GM12878 (cell line): ENCODE data around the gene MLST8. TPM values are rescaled to one million over a fixed set of nuclear protein-coding genes. Genes with fewer than 3 reads are reported as not detected.

Experiments used
- ASH2L ChIP-seq: fragments of 300-600, 200-600 bp; sonication (generic); IDR thresholded peaks from 2 replicates; pipeline ENCODE4 v1.6.1; 2017; ENCODE audit warnings: low read depth, mild to moderate bottlenecking, borderline replicate concordance
- FOXM1 ChIP-seq: IDR thresholded peaks from 2 replicates; pipeline ENCODE4 v1.6.1; 2012; ENCODE audit warnings: low read depth, mild to moderate bottlenecking, inconsistent platforms, low read length, moderate library complexity
- HDAC6 ChIP-seq: fragments of 200-600 bp; sonication (generic); IDR thresholded peaks from one replicate; pipeline ENCODE4 v1.8.0; 2017; ENCODE audit warnings: antibody characterized with exemption; ENCODE audit not compliant: unreplicated experiment
- IKZF1 ChIP-seq: fragments of 450-650 bp; conservative IDR thresholded peaks from 2 replicates; pipeline ENCODE4 v1.6.1; 2017; ENCODE audit warnings: antibody characterized with exemption, mild to moderate bottlenecking
- JUND ChIP-seq: IDR thresholded peaks from 2 replicates; pipeline ENCODE4 v1.6.1; 2012; ENCODE audit warnings: low read depth, mild to moderate bottlenecking, low read length, improper control_type of control experiment, moderate library complexity
- NR2F1 ChIP-seq: fragments of 450-650 bp; conservative IDR thresholded peaks from 2 replicates; pipeline ENCODE4 v1.6.1; 2017; ENCODE audit warnings: mild to moderate bottlenecking
- RAD21 ChIP-seq: IDR thresholded peaks from 2 replicates; pipeline ENCODE4 v1.6.1; 2011; ENCODE audit warnings: mild to moderate bottlenecking, low read depth, low read length, moderate library complexity; ENCODE audit not compliant: insufficient read depth
- polyA plus RNA-seq, 11 experiments: library from polyadenylated mRNA; depleted of rRNA in 4 of 11; unstranded in 6 of 11; stranded (reverse) in 5 of 11; fragments of >200 nt; fragmentation: Nextera tagmentation in 4 of 11; fragmentation: Illumina TruSeq in 1 of 11; extraction: Ambion mirVana in 4 of 11; extraction: Trizol in 1 of 11; gene quantifications; 1 replicate in 1 of 11; 2 replicates in 10 of 11; pipeline versions ENCODE4 v1.2.1 to v1.2.3, GENCODE V29; 2011 to 2016; ENCODE audit warnings: inconsistent platforms in 2 of 11, missing spikeins in 2 of 11, low read depth in 1 of 11
- total RNA-seq, 4 experiments: library from RNA; depleted of rRNA in 3 of 4; stranded (reverse); fragments of >200 nt in 3 of 4; fragmentation: Illumina TruSeq in 1 of 4; extraction: Trizol in 1 of 4; gene quantifications; 2 replicates each; pipeline versions ENCODE4 v1.2.1 to v1.2.3, GENCODE V29; 2013 to 2021
- TF ChIP-seq, protein P1 (sequence below): IDR thresholded peaks from 2 replicates; pipeline ENCODE4 v1.6.1; 2011; ENCODE audit warnings: borderline replicate concordance, low read depth, mild to moderate bottlenecking, moderate library complexity, low read length; ENCODE audit not compliant: insufficient read depth, poor library complexity, severe bottlenecking
- TF ChIP-seq, protein P2 (sequence below): fragments of 450-650 bp; IDR thresholded peaks from 2 replicates; pipeline ENCODE4 v1.6.1; 2014; ENCODE audit warnings: mild to moderate bottlenecking
- TF ChIP-seq, protein P3 (sequence below): fragments of 450-650 bp; IDR thresholded peaks from 2 replicates; pipeline ENCODE4 v1.6.1; 2016; ENCODE audit warnings: mild to moderate bottlenecking
- TF ChIP-seq, protein P4 (sequence below): fragments of 450-650 bp; formaldehyde crosslinking; IDR thresholded peaks from 2 replicates; pipeline ENCODE4 v1.4.0; 2020; ENCODE audit warnings: mild to moderate bottlenecking, moderate library complexity
- TF ChIP-seq, protein P5 (sequence below): IDR thresholded peaks from 2 replicates; pipeline ENCODE4 v1.6.1; 2012; ENCODE audit warnings: low read length, inconsistent platforms
- TF ChIP-seq, protein P6 (sequence below): fragments of 450-650 bp; IDR thresholded peaks from 2 replicates; pipeline ENCODE4 v1.6.1; 2017; ENCODE audit warnings: mild to moderate bottlenecking, low read depth, inconsistent platforms; ENCODE audit not compliant: poor library complexity, severe bottlenecking
- TF ChIP-seq, protein P7 (sequence below): IDR thresholded peaks from 2 replicates; pipeline ENCODE4 v1.6.1; 2012; ENCODE audit warnings: low read depth, low read length, improper control_type of control experiment

The MLST8 gene
- total and polyA plus RNA-seq, 10 of the 15 experiments (the other 5 are each of a cell fraction or from before 2014, with no cell fraction given) = 1.0 to 114 (median 64.2) TPM

DNA sequence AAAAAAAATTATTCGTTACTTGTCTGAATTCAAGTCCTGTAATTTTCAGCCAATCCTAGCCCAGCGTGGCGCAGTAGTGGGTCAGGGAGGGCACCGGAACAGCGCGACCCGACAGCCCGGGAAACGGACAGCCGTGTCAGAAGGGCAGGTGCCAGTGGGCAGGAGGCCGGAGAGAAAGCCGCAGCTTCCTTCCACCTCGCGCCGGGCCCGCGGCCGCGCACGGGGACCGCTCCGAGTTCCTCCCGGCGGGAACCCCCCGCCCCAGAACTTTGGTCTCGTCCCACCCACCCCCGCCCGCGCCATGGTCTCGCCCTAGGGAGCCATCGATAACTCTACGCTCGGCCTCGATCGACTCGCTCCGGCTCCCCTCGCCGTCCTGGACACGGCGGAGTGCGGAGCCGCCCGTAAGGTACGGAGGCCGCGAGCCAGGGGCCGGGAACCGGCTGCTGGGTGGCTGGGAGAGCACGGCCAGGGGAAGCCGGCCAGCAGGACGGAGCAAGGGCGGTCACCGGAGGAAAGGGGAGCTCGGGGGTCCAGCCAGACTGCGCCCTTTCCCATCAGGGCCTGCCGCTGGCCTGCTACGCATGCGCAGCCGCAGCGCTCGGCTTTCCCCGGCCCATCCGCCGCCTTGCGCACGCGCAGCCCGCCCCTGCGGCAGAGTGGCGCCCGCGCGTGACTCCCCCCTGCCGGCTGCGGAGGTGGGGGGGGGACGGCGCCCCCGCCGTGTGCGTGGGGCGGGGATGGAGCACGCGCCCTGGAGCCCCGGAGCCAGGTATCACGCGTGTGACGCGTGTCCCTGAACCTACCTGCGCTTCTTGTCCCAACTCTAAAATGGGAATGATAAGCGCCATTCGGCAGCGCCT is at the start of gene MLST8 (continued):
- TF ChIP-seq IKZF1 (peak; percentile 100), ASH2L (peak; percentile 58; the same call in 1 of the 2 replicates), RAD21 (no peak), FOXM1 (no peak), HDAC6 (no peak), NR2F1 (peak; percentile 93), JUND (peak; percentile 96)
- TF ChIP-seq, protein P1, sequence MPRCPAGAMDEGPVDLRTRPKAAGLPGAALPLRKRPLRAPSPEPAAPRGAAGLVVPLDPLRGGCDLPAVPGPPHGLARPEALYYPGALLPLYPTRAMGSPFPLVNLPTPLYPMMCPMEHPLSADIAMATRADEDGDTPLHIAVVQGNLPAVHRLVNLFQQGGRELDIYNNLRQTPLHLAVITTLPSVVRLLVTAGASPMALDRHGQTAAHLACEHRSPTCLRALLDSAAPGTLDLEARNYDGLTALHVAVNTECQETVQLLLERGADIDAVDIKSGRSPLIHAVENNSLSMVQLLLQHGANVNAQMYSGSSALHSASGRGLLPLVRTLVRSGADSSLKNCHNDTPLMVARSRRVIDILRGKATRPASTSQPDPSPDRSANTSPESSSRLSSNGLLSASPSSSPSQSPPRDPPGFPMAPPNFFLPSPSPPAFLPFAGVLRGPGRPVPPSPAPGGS = no peak
- TF ChIP-seq, protein P2, sequence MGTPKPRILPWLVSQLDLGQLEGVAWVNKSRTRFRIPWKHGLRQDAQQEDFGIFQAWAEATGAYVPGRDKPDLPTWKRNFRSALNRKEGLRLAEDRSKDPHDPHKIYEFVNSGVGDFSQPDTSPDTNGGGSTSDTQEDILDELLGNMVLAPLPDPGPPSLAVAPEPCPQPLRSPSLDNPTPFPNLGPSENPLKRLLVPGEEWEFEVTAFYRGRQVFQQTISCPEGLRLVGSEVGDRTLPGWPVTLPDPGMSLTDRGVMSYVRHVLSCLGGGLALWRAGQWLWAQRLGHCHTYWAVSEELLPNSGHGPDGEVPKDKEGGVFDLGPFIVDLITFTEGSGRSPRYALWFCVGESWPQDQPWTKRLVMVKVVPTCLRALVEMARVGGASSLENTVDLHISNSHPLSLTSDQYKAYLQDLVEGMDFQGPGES = 0 out of 2 replicates have a peak, but pooled peaks have one; percentile 43
- TF ChIP-seq, protein P3, sequence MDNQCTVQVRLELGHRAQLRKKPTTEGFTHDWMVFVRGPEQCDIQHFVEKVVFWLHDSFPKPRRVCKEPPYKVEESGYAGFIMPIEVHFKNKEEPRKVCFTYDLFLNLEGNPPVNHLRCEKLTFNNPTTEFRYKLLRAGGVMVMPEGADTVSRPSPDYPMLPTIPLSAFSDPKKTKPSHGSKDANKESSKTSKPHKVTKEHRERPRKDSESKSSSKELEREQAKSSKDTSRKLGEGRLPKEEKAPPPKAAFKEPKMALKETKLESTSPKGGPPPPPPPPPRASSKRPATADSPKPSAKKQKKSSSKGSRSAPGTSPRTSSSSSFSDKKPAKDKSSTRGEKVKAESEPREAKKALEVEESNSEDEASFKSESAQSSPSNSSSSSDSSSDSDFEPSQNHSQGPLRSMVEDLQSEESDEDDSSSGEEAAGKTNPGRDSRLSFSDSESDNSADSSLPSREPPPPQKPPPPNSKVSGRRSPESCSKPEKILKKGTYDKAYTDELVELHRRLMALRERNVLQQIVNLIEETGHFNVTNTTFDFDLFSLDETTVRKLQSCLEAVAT = peak; percentile 100
- TF ChIP-seq, protein P4, sequence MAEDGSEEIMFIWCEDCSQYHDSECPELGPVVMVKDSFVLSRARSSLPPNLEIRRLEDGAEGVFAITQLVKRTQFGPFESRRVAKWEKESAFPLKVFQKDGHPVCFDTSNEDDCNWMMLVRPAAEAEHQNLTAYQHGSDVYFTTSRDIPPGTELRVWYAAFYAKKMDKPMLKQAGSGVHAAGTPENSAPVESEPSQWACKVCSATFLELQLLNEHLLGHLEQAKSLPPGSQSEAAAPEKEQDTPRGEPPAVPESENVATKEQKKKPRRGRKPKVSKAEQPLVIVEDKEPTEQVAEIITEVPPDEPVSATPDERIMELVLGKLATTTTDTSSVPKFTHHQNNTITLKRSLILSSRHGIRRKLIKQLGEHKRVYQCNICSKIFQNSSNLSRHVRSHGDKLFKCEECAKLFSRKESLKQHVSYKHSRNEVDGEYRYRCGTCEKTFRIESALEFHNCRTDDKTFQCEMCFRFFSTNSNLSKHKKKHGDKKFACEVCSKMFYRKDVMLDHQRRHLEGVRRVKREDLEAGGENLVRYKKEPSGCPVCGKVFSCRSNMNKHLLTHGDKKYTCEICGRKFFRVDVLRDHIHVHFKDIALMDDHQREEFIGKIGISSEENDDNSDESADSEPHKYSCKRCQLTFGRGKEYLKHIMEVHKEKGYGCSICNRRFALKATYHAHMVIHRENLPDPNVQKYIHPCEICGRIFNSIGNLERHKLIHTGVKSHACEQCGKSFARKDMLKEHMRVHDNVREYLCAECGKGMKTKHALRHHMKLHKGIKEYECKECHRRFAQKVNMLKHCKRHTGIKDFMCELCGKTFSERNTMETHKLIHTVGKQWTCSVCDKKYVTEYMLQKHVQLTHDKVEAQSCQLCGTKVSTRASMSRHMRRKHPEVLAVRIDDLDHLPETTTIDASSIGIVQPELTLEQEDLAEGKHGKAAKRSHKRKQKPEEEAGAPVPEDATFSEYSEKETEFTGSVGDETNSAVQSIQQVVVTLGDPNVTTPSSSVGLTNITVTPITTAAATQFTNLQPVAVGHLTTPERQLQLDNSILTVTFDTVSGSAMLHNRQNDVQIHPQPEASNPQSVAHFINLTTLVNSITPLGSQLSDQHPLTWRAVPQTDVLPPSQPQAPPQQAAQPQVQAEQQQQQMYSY = no peak
- TF ChIP-seq, protein P5, sequence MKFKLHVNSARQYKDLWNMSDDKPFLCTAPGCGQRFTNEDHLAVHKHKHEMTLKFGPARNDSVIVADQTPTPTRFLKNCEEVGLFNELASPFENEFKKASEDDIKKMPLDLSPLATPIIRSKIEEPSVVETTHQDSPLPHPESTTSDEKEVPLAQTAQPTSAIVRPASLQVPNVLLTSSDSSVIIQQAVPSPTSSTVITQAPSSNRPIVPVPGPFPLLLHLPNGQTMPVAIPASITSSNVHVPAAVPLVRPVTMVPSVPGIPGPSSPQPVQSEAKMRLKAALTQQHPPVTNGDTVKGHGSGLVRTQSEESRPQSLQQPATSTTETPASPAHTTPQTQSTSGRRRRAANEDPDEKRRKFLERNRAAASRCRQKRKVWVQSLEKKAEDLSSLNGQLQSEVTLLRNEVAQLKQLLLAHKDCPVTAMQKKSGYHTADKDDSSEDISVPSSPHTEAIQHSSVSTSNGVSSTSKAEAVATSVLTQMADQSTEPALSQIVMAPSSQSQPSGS = no peak
- TF ChIP-seq, protein P6, sequence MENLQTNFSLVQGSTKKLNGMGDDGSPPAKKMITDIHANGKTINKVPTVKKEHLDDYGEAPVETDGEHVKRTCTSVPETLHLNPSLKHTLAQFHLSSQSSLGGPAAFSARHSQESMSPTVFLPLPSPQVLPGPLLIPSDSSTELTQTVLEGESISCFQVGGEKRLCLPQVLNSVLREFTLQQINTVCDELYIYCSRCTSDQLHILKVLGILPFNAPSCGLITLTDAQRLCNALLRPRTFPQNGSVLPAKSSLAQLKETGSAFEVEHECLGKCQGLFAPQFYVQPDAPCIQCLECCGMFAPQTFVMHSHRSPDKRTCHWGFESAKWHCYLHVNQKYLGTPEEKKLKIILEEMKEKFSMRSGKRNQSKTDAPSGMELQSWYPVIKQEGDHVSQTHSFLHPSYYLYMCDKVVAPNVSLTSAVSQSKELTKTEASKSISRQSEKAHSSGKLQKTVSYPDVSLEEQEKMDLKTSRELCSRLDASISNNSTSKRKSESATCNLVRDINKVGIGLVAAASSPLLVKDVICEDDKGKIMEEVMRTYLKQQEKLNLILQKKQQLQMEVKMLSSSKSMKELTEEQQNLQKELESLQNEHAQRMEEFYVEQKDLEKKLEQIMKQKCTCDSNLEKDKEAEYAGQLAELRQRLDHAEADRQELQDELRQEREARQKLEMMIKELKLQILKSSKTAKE = no peak
- TF ChIP-seq, protein P7, sequence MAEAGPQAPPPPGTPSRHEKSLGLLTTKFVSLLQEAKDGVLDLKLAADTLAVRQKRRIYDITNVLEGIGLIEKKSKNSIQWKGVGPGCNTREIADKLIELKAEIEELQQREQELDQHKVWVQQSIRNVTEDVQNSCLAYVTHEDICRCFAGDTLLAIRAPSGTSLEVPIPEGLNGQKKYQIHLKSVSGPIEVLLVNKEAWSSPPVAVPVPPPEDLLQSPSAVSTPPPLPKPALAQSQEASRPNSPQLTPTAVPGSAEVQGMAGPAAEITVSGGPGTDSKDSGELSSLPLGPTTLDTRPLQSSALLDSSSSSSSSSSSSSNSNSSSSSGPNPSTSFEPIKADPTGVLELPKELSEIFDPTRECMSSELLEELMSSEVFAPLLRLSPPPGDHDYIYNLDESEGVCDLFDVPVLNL = no peak
